Left kidney (tissue), 8 donors: ENCODE results near the gene AGO3. TPM values are rescaled to one million over a fixed set of nuclear protein-coding genes. Genes with fewer than 3 reads are reported as not detected.
"Not testable (repeated sequence)": the region's sequence is repeated elsewhere in the genome, so short reads cannot be mapped to it uniquely, and the experiment has no call there.

Source experiments
- DNase-seq: peaks from one replicate; pipeline ENCODE4 v3.0.0-alpha.2; 2013
- long read RNA-seq, 8 donors: transcript quantifications; one replicate each; lab custom pipeline, GENCODE V29; 2026
- polyA plus RNA-seq: library from polyadenylated mRNA; unstranded; fragments of 120-200 nt; gene quantifications from one replicate; pipeline ENCODE4 v1.2.1, GENCODE V29; 2013; ENCODE audit not compliant: insufficient read length

AGO3 gene
- polyA plus RNA-seq, result 18.6 TPM
- long read RNA-seq, donor 1, full-length matches to known transcripts, result 1 of 1 reads
- long read RNA-seq, donor 1, partial matches to known transcripts, result 0 of 1 reads
- long read RNA-seq, donor 1, other reads (novel, unspliced or antisense), result 0 of 1 reads
- long read RNA-seq, donor 2, full-length matches to known transcripts, result 2 of 2 reads
- long read RNA-seq, donor 2, partial matches to known transcripts, result 0 of 2 reads
- long read RNA-seq, donor 2, other reads (novel, unspliced or antisense), result 0 of 2 reads
- long read RNA-seq, donor 3, full-length matches to known transcripts, result 1 of 1 reads
- long read RNA-seq, donor 3, partial matches to known transcripts, result 0 of 1 reads
- long read RNA-seq, donor 3, other reads (novel, unspliced or antisense), result 0 of 1 reads
- long read RNA-seq, donor 4, result 0 reads
- long read RNA-seq, donor 5, result 0 reads
- long read RNA-seq, donor 6, full-length matches to known transcripts, result 1 of 1 reads
- long read RNA-seq, donor 6, partial matches to known transcripts, result 0 of 1 reads
- long read RNA-seq, donor 6, other reads (novel, unspliced or antisense), result 0 of 1 reads
- long read RNA-seq, donor 7, result 0 reads
- long read RNA-seq, donor 8, result 0 reads

GRCh38 chr1:35930593-35931445, at the start of gene AGO3:
AGO3 (plus strand) TSS chr1:35931105; CDS start chr1:35931427, 322 bp downstream.
- DNase-seq, result peak; percentile 75

GRCh38 chr1:35881850-35882273, 49.0 kb upstream of the AGO3 start:
- DNase-seq, result no peak

- no peak for DNase-seq
Measured at GRCh38 chr1:35882586-35882944, 48.3 kb upstream of the AGO3 start.

- DNase-seq, result peak; percentile 93
Measured at GRCh38 chr1:35882945-35883634, 47.8 kb upstream of the AGO3 start, which contains the start of gene AGO1. AGO1 (plus strand) TSS chr1:35883209; CDS start chr1:35883422, 213 bp downstream.

- peak; percentile 32 for DNase-seq
Measured at GRCh38 chr1:35883635-35884101, 47.2 kb upstream of the AGO3 start.

- no peak for DNase-seq
Measured at GRCh38 chr1:35884934-35885333, 46.0 kb upstream of the AGO3 start.

- DNase-seq, result no peak
Measured at GRCh38 chr1:35885961-35886558, 44.8 kb upstream of the AGO3 start.

- DNase-seq, result no peak
Measured at GRCh38 chr1:35886577-35887431, 44.1 kb upstream of the AGO3 start.

- DNase-seq, result no peak
Measured at GRCh38 chr1:35887508-35887907, 43.4 kb upstream of the AGO3 start.

GRCh38 chr1:35888255-35888654, 42.6 kb upstream of the AGO3 start:
- no peak for DNase-seq

- not testable (repeated sequence) for DNase-seq
Measured at GRCh38 chr1:35888981-35889380, 41.9 kb upstream of the AGO3 start.

GRCh38 chr1:35893051-35893879, 37.6 kb upstream of the AGO3 start:
- DNase-seq, result no peak

- no peak for DNase-seq
Measured at GRCh38 chr1:35894183-35894582, 36.7 kb upstream of the AGO3 start.

- no peak for DNase-seq
Measured at GRCh38 chr1:35894656-35895055, 36.2 kb upstream of the AGO3 start.

GRCh38 chr1:35899941-35900340, 31.0 kb upstream of the AGO3 start:
- no peak for DNase-seq

- no peak for DNase-seq
Measured at GRCh38 chr1:35901235-35901634, 29.7 kb upstream of the AGO3 start.

GRCh38 chr1:35902671-35903070, 28.2 kb upstream of the AGO3 start:
- no peak for DNase-seq

GRCh38 chr1:35914717-35915116, 16.2 kb upstream of the AGO3 start:
- DNase-seq, result no peak

- no peak for DNase-seq
Measured at GRCh38 chr1:35915693-35916092, 15.2 kb upstream of the AGO3 start.
